WTC11 (cell line): Measurements from ENCODE around the gene RASSF8. TPM values are rescaled to one million over a fixed set of nuclear protein-coding genes. Genes with fewer than 3 reads are reported as not detected.

Experiments used
- ATAC-seq: fragments of 200-7000 bp; cut with Tn5 transposase; 2 replicates; pipeline ENCODE4 v1.10.0; 2021; ENCODE audit warnings: mild to moderate bottlenecking, moderate library complexity
- CTCF ChIA-PET: fragments of 300-600 bp; sonication (Branson Sonifier 250); formaldehyde crosslinking; loops from one replicate; lab custom pipeline; 2021; ENCODE audit warnings: antibody characterized with exemption; lab: Charles Lee
- POLR2A ChIA-PET: fragments of 350-600 bp; sonication (Branson Sonifier 250); formaldehyde crosslinking; loops from one replicate; lab custom pipeline; 2021; ENCODE audit warnings: antibody characterized with exemption; lab: Charles Lee
- DNase-seq: peaks from one replicate; pipeline ENCODE4 v3.0.0; 2021; ENCODE audit warnings: low spot score
- H3K27ac Mint-ChIP-seq: 2 replicates; pipeline ENCODE4 v1.8.0; 2021; ENCODE audit warnings: mixed read lengths
- H3K27me3 Mint-ChIP-seq: 2 replicates; pipeline ENCODE4 v1.8.0; 2021; ENCODE audit warnings: low read depth, mild to moderate bottlenecking, moderate library complexity, mixed read lengths
- H3K36me3 Mint-ChIP-seq: 2 replicates; pipeline ENCODE4 v1.8.0; 2021; ENCODE audit warnings: mixed read lengths
- H3K4me1 Mint-ChIP-seq: 2 replicates; pipeline ENCODE4 v1.8.0; 2022; ENCODE audit warnings: mixed read lengths
- H3K4me3 Mint-ChIP-seq: 2 replicates; pipeline ENCODE4 v1.8.0; 2021; ENCODE audit warnings: mild to moderate bottlenecking, moderate library complexity, mixed read lengths
- H3K9me3 Mint-ChIP-seq: 2 replicates; pipeline ENCODE4 v1.8.0; 2021; ENCODE audit warnings: mixed read lengths
- CBFB ChIP-seq: sonication (generic); formaldehyde crosslinking; IDR thresholded peaks from 2 replicates; pipeline ENCODE4 v1.8.1; 2022; ENCODE audit warnings: mild to moderate bottlenecking, low read depth, missing genetic modification reagents
- CDX4 ChIP-seq: fragments of 250-450 bp; sonication (Bioruptor Pico); IDR thresholded peaks from 2 replicates; pipeline ENCODE4 v1.9.0; 2021; ENCODE audit warnings: moderate library complexity, mild to moderate bottlenecking, inconsistent platforms, borderline replicate concordance
- CREM ChIP-seq: sonication (generic); formaldehyde crosslinking; IDR thresholded peaks from 2 replicates; pipeline ENCODE4 v1.8.1; 2022; ENCODE audit warnings: mild to moderate bottlenecking, missing genetic modification reagents, moderate library complexity
- ERG ChIP-seq: fragments of 250-450 bp; sonication (Bioruptor Pico); IDR thresholded peaks from 2 replicates; pipeline ENCODE4 v1.8.0; 2021; ENCODE audit warnings: mild to moderate bottlenecking
- ETV6 ChIP-seq: sonication (generic); formaldehyde crosslinking; IDR thresholded peaks from 2 replicates; pipeline ENCODE4 v1.8.1; 2022; ENCODE audit warnings: mild to moderate bottlenecking, missing genetic modification reagents
- FOXJ3 ChIP-seq: sonication (generic); formaldehyde crosslinking; IDR thresholded peaks from 2 replicates; pipeline ENCODE4 v1.9.0; 2021; ENCODE audit warnings: missing genetic modification reagents, mild to moderate bottlenecking, borderline replicate concordance
- FOXK1 ChIP-seq: sonication (generic); formaldehyde crosslinking; IDR thresholded peaks from 2 replicates; pipeline ENCODE4 v1.8.0; 2022; ENCODE audit warnings: mild to moderate bottlenecking, moderate library complexity, missing genetic modification reagents
- FOXP1 ChIP-seq: sonication (generic); formaldehyde crosslinking; IDR thresholded peaks from 2 replicates; pipeline ENCODE4 v1.8.0; 2022; ENCODE audit warnings: missing genetic modification reagents, mild to moderate bottlenecking, moderate library complexity, borderline replicate concordance
- IRF2 ChIP-seq: sonication (generic); formaldehyde crosslinking; IDR thresholded peaks from 2 replicates; pipeline ENCODE4 v1.8.0; 2022; ENCODE audit warnings: low read depth, missing genetic modification reagents, borderline replicate concordance
- JAZF1 ChIP-seq: fragments of 250-450 bp; sonication (Bioruptor Pico); IDR thresholded peaks from 2 replicates; pipeline ENCODE4 v1.9.0; 2021; ENCODE audit warnings: moderate library complexity, mild to moderate bottlenecking, inconsistent platforms
- JUN ChIP-seq: sonication (generic); formaldehyde crosslinking; IDR thresholded peaks from 2 replicates; pipeline ENCODE4 v1.8.0; 2023; ENCODE audit warnings: mild to moderate bottlenecking, missing genetic modification reagents
- NR1H2 ChIP-seq: sonication (generic); formaldehyde crosslinking; IDR thresholded peaks from 2 replicates; pipeline ENCODE4 v1.9.0; 2021; ENCODE audit warnings: mild to moderate bottlenecking, moderate library complexity, missing genetic modification reagents
- SP1 ChIP-seq: sonication (generic); formaldehyde crosslinking; conservative IDR thresholded peaks from 2 replicates; pipeline ENCODE4 v1.8.1; 2022; ENCODE audit warnings: missing genetic modification reagents
- TCF7 ChIP-seq: sonication (generic); formaldehyde crosslinking; IDR thresholded peaks from 2 replicates; pipeline ENCODE4 v1.8.0; 2022; ENCODE audit warnings: mild to moderate bottlenecking, low read depth, missing genetic modification reagents, moderate library complexity
- TEAD4 ChIP-seq: sonication (generic); formaldehyde crosslinking; IDR thresholded peaks from 2 replicates; pipeline ENCODE4 v1.8.0; 2022; ENCODE audit warnings: mild to moderate bottlenecking, missing genetic modification reagents
- TP53 ChIP-seq: sonication (generic); formaldehyde crosslinking; IDR thresholded peaks from 2 replicates; pipeline ENCODE4 v1.8.1; 2023; ENCODE audit warnings: mild to moderate bottlenecking, missing genetic modification reagents
- ZNF232 ChIP-seq: sonication (generic); formaldehyde crosslinking; IDR thresholded peaks from 2 replicates; pipeline ENCODE4 v1.8.0; 2022; ENCODE audit warnings: mild to moderate bottlenecking, missing genetic modification reagents
- total RNA-seq: library from RNA; stranded (reverse); gene quantifications from 3 replicates; pipeline ENCODE4 v1.2.3, GENCODE V29; 2021
- TF ChIP-seq, protein P1 (sequence below): sonication (generic); formaldehyde crosslinking; IDR thresholded peaks from 2 replicates; pipeline ENCODE4 v1.8.0; 2023; ENCODE audit warnings: missing genetic modification reagents, mild to moderate bottlenecking, borderline replicate concordance
- TF ChIP-seq, protein P2 (sequence below): sonication (generic); formaldehyde crosslinking; IDR thresholded peaks from 2 replicates; pipeline ENCODE4 v1.8.1; 2022; ENCODE audit warnings: mild to moderate bottlenecking, missing genetic modification reagents, moderate library complexity, borderline replicate concordance
- TF ChIP-seq, protein P3 (sequence below): sonication (generic); formaldehyde crosslinking; IDR thresholded peaks from 2 replicates; pipeline ENCODE4 v1.8.0; 2022; ENCODE audit warnings: mild to moderate bottlenecking, missing genetic modification reagents
- TF ChIP-seq, protein P4 (sequence below): fragments of 200-600 bp; IDR thresholded peaks from 2 replicates; pipeline ENCODE4 v1.8.0; 2022; ENCODE audit warnings: antibody characterized with exemption

The RASSF8 gene
- total RNA-seq, 1 experiment from 2014 or later: 48.6 TPM

DNA sequence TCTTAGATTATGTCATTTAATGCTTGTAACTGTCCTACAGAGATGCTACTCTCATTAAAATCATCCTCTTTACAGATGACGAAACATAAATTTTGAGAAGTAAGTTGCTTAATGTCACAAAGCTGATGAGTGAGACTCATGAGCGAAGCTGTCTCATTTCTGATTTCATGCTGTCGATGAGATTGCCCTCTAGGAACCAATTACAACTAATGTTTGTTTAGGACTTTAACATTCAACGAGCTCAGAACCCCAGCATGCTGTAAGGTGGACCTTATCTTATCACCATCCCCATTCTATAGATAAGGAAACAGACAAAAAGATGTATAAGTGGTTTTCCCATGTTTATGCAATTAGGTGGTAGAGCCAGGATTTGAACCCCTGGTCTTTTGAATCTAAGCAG lies 143.3 kb downstream of the RASSF8 start (continued):
- TF ChIP-seq, protein P1, sequence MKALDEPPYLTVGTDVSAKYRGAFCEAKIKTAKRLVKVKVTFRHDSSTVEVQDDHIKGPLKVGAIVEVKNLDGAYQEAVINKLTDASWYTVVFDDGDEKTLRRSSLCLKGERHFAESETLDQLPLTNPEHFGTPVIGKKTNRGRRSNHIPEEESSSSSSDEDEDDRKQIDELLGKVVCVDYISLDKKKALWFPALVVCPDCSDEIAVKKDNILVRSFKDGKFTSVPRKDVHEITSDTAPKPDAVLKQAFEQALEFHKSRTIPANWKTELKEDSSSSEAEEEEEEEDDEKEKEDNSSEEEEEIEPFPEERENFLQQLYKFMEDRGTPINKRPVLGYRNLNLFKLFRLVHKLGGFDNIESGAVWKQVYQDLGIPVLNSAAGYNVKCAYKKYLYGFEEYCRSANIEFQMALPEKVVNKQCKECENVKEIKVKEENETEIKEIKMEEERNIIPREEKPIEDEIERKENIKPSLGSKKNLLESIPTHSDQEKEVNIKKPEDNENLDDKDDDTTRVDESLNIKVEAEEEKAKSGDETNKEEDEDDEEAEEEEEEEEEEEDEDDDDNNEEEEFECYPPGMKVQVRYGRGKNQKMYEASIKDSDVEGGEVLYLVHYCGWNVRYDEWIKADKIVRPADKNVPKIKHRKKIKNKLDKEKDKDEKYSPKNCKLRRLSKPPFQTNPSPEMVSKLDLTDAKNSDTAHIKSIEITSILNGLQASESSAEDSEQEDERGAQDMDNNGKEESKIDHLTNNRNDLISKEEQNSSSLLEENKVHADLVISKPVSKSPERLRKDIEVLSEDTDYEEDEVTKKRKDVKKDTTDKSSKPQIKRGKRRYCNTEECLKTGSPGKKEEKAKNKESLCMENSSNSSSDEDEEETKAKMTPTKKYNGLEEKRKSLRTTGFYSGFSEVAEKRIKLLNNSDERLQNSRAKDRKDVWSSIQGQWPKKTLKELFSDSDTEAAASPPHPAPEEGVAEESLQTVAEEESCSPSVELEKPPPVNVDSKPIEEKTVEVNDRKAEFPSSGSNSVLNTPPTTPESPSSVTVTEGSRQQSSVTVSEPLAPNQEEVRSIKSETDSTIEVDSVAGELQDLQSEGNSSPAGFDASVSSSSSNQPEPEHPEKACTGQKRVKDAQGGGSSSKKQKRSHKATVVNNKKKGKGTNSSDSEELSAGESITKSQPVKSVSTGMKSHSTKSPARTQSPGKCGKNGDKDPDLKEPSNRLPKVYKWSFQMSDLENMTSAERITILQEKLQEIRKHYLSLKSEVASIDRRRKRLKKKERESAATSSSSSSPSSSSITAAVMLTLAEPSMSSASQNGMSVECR (CRISPR knock-in tag): no peak
- no peak for TF ChIP-seq NR1H2

DNA sequence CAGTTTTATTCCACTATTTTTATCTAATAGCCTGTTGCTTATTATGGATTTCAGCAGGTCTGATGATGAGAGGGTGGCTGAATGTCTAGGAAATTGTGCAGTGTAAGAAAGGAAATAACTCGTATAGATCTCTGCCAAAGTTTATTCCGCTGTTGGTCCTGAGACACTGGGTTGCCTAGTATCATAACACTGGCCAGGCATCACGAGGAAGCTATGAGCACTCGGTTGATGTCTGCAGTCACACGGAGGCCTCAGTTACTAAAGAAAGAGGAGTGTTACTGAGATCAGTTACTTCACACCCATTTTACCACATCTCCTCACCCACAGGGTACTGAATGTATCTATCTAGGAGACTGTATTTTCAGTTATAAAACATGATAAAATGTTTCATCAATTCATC lies 144.5 kb downstream of the RASSF8 start:
- Mint-ChIP-seq H3K27me3 (no peaks in the 10 kb centered on the region), H3K4me3 (no peak overlapping the region), H3K4me1 (peaks cover 8% of the 10 kb centered on the region), H3K36me3 (no peaks in the 10 kb centered on the region), H3K9me3 (no peaks in the 10 kb centered on the region), H3K27ac (no peak overlapping the region)
- no peak for DNase-seq
- ChIA-PET CTCF (interaction anchor here (0.8 kb wide), 1 partner anchor 243 kb away, joined by 3 read pairs; no protein-coding TSS in a partner anchor), POLR2A (no interaction called here)
- ATAC-seq: no peak
- TF ChIP-seq, protein P2, sequence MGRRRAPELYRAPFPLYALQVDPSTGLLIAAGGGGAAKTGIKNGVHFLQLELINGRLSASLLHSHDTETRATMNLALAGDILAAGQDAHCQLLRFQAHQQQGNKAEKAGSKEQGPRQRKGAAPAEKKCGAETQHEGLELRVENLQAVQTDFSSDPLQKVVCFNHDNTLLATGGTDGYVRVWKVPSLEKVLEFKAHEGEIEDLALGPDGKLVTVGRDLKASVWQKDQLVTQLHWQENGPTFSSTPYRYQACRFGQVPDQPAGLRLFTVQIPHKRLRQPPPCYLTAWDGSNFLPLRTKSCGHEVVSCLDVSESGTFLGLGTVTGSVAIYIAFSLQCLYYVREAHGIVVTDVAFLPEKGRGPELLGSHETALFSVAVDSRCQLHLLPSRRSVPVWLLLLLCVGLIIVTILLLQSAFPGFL (CRISPR knock-in tag): no peak
- TF ChIP-seq SP1 (CRISPR knock-in tag): no peak
- no peak for TF ChIP-seq JUN (CRISPR knock-in tag)
- no peak for TF ChIP-seq FOXK1
- TF ChIP-seq, protein P3, sequence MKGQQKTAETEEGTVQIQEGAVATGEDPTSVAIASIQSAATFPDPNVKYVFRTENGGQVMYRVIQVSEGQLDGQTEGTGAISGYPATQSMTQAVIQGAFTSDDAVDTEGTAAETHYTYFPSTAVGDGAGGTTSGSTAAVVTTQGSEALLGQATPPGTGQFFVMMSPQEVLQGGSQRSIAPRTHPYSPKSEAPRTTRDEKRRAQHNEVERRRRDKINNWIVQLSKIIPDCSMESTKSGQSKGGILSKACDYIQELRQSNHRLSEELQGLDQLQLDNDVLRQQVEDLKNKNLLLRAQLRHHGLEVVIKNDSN (CRISPR knock-in tag): no peak

DNA sequence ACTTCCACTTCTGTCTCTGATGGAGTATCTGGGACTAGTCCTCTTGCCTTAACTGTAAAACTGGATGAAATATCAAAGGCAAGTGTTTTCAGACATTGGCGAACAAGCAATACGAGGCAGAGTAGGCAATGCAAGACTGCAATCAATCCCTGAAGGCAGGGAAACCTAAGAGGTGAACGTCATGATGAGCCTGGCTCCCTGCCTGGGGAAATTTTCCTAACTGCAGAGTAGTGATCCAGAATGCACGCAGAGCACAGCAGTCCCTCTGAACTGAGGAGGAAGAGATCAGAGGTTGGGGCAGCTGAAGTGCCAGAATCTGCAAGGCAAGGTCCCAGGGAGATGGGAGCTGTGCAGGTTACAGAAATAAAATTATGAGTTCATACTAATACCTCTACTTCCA lies 147.9 kb downstream of the RASSF8 start:
- CTCF ChIA-PET: no interaction called here
- H3K4me3 Mint-ChIP-seq: no peak overlapping the region
- H3K27ac Mint-ChIP-seq: no peak overlapping the region
- H3K9me3 Mint-ChIP-seq: no peaks in the 10 kb centered on the region
- H3K27me3 Mint-ChIP-seq: peaks cover 3% of the 10 kb centered on the region; the same call in 1 of the 2 replicates
- H3K36me3 Mint-ChIP-seq: no peaks in the 10 kb centered on the region
- POLR2A ChIA-PET: no interaction called here
- ATAC-seq (no peak), DNase-seq (no peak)
- peaks cover 25% of the 10 kb centered on the region for H3K4me1 Mint-ChIP-seq
- TF ChIP-seq TEAD4 (no peak), IRF2 (CRISPR knock-in tag) (no peak), FOXJ3 (CRISPR knock-in tag) (no peak), TCF7 (CRISPR knock-in tag) (no peak)

GRCh38 chr12:26108915-26109314 lies 150.4 kb downstream of the RASSF8 start:
- no peaks in the 10 kb centered on the region for H3K9me3 Mint-ChIP-seq
- POLR2A ChIA-PET: no interaction called here
- H3K27ac Mint-ChIP-seq: no peak overlapping the region
- CTCF ChIA-PET: interaction anchor here (0.7 to 1.6 kb wide), 3 partner anchors 13 to 506 kb away, joined by 3 to 6 read pairs (median 3); no protein-coding TSS in a partner anchor
- H3K4me3 Mint-ChIP-seq: no peak overlapping the region
- H3K4me1 Mint-ChIP-seq: peaks cover 45% of the 10 kb centered on the region
- DNase-seq (no peak), ATAC-seq (no peak)
- TF ChIP-seq CBFB (no peak), ZNF232 (no peak), CDX4 (CRISPR knock-in tag) (no peak), FOXP1 (no peak), TP53 (CRISPR knock-in tag) (no peak), ERG (CRISPR knock-in tag) (no peak), ETV6 (CRISPR knock-in tag) (no peak), CREM (CRISPR knock-in tag) (no peak), JAZF1 (CRISPR knock-in tag) (no peak), FOXK1 (no peak)
- TF ChIP-seq, protein P4, sequence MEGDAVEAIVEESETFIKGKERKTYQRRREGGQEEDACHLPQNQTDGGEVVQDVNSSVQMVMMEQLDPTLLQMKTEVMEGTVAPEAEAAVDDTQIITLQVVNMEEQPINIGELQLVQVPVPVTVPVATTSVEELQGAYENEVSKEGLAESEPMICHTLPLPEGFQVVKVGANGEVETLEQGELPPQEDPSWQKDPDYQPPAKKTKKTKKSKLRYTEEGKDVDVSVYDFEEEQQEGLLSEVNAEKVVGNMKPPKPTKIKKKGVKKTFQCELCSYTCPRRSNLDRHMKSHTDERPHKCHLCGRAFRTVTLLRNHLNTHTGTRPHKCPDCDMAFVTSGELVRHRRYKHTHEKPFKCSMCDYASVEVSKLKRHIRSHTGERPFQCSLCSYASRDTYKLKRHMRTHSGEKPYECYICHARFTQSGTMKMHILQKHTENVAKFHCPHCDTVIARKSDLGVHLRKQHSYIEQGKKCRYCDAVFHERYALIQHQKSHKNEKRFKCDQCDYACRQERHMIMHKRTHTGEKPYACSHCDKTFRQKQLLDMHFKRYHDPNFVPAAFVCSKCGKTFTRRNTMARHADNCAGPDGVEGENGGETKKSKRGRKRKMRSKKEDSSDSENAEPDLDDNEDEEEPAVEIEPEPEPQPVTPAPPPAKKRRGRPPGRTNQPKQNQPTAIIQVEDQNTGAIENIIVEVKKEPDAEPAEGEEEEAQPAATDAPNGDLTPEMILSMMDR: no peak
- H3K36me3 Mint-ChIP-seq: no peaks in the 10 kb centered on the region
- peaks cover 11% of the 10 kb centered on the region for H3K27me3 Mint-ChIP-seq
